ENCODE measurements around the gene CAMK1D.

Gene CAMK1D

DNA sequence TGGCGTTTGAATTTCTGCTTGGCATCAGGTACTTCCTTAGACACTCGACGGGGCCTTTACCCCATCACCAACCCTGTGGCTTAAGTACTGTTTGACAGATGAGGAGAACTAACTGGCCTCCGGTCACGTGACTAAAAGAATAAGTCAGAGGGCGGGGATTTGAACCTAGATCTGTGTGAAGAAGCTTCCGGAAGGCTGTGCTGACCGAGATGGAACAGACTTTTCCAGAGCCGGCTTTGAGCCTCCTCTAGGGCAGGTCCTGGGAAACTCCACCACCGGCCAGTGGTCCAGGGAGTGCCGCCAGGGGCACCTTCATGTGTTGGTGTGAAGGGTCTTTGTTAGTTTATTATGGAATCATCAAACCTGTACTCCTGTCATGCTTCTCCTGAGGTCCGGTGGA lies 26.9 kb downstream of the CAMK1D start:
- DNase-seq: no peak

DNA sequence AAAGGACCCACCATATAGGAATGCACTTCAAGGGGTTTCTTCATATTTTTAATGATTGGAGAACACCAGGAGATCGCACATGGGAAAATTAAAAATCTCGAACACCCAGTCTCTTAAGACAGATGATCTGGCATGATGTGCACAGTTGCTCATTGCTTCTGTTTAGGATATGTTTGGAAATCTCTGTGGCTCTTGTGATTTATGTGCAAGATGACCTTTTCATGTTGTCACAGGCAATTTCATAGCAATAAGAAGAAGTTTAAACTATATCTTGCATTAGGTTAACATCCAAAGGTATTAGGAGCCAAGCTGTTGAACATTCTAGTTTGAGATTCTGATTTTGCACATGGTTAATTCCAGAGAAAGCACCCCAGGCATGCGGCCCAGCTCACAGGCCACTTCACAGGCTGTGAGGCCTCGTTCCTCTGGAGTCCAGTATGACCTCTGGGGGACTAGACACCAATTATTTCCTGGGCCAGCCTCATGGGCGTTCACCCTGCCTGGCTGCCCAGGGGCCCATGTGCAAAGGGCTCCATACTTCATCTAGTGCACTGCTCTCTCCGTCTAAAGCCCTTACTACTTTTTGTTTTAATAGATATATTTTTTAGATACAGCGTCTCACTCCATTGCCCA lies 28.4 kb downstream of the CAMK1D start:
- no peak for DNase-seq

DNA sequence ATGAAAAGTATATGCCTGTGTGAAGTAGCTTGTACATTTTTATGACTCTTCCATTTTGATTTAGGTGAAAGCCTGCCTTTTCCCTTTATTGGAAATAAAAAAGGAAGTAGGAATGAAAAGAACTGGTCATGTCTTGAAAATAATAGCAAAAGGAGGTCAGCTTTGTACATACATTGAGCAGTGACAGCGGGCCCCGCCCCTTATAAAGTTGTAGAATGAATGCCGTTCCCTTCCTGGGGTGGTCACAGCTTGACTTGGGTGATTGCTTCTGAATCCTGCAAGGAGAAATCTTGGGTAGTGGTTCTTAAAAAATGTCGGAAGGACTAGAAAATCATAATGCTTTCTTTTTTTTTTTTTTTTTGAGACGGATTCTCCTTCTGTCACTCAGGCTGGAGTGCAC lies 31.7 kb downstream of the CAMK1D start:
- DNase-seq: no peak

- no peak for DNase-seq
Measured at GRCh38 chr10:12381536-12382156, 32.3 kb downstream of the CAMK1D start.

DNA sequence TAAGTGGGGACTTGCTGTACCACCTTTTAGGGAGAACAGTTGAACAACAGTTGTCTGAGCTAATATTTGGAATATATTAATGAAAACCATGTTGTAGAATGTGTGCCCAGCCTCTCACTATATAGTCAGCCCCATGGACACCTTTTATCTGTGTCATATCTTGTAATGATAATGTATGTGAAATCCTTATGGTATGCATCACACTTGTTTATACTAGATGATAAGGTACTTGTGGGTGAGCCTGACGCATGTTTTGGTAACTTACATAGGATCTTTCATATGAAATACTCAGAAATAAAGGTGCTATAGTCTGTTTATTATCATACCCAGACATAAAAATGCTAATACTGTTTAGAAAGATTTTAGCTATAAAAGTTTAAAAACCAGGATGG lies 32.8 kb downstream of the CAMK1D start:
- no peak for DNase-seq

GRCh38 chr10:12382956-12383531 lies 33.7 kb downstream of the CAMK1D start:
- no peak for DNase-seq

DNA sequence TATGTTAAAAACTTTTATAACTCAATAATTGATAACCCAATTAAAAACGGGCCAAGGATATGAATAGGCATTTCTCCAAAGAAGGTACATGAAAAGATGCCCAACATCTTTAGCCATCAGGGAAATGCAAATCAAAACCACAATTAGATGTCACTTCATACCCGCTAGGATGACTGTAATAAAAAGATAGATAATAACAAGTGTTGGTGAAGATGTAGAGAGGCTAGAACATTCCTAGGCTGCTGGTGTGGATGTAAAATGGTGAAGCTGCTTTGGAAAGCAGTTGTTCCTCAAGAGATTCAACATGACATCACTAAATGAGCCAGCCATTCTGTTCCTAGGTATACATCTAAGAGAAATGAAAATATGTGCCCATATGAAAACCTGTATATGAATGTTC lies 35.6 kb downstream of the CAMK1D start:
- no peak for DNase-seq

- no peak for DNase-seq
Measured at GRCh38 chr10:12387561-12388210, 38.3 kb downstream of the CAMK1D start.

DNA sequence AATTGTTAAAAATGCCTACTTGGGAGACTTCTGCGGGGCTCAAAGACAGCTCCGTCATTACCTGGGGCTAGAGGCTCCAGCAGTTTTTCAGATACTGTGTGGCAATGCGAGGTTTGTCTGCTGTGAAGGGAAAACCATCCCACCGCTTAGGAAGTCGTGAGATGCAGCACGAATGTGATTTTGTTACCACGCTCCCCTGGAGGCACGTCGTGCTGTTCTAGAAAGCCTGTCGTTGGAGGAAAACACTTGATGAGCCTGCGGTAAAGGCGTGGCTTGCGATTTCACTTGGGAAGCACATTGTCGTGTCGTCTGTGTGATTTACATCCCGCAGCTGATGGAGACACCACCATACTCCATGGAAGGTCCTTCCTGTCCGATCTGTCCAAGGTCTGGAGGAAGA lies 39.3 kb downstream of the CAMK1D start:
- DNase-seq: no peak

DNA sequence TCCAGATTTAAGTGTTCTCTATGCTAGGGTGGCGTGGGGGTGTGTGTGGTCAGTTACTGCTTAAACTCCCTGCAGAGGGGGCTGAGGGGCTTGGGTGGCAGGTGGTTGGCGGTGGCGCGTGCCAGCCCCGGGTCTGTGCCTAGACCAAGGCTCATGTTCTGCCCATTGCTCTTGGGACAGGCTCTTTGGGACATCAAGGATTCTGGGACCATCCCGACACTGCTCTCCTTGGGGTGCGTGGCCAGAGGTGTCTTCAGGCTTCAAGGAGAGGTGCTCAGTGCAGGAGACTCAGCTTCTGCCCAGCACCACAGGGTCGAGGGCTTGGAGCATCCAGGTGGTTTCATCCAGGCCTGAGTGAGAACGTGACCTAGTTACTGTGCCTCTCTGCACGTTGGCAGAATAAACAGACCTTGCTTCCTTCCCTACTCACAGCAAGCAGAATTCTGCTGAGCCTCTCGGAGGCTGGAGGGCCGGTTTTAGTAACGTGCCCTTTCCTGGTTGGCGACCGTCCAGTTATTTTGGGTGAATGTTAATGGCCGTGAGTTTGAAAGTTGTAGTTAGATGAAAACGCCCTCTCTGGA lies 39.9 kb downstream of the CAMK1D start:
- DNase-seq: no peak

- no peak for DNase-seq
Measured at GRCh38 chr10:12390733-12391132, 41.4 kb downstream of the CAMK1D start.

- peak; percentile 28 for DNase-seq
Measured at GRCh38 chr10:12391206-12391605, 41.9 kb downstream of the CAMK1D start.

- DNase-seq: no peak
Measured at GRCh38 chr10:12393831-12394230, 44.5 kb downstream of the CAMK1D start.

DNA sequence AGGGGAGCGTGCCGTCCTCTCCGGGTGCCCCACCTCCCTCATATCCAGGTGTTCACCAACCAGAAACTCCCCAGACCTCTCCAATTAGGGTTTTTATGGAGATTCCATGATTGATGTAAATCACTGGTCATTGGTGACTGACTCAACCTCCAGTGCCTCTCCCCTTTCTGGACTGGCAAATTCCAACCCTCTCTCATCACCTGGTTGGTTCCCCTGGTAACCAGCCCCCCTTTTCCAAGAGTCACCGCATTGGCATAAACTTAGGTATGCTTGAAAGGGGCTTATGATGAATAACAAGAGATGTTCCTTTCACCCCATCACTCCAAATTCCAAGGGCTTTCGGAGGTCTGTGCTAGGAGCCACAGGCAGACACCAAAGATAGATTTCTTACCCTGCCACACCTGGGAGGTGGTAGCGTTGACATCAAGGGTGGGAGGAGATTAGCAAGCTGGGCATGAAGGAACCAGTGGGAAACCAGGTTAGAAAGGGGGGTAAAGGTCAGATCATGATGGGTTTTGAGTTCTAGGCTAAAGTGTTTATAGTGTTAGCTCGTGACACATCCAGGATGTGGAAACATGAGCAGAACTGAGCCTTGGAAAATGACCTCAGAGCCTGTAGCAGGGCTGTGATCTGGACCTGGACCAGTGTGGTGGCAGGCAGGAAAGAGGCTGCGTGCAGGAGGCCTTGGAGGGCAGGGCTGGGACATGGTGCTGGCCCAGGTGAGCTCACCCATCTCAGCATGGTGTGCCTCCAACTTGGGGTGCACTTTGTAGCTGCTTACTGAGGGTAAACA lies 45.1 kb downstream of the CAMK1D start:
- DNase-seq: no peak

- no peak for DNase-seq
Measured at GRCh38 chr10:12396093-12396492, 46.7 kb downstream of the CAMK1D start.

- DNase-seq: no peak
Measured at GRCh38 chr10:12396567-12396966, 47.2 kb downstream of the CAMK1D start.

- no peak for DNase-seq
Measured at GRCh38 chr10:12397147-12397896, 48.0 kb downstream of the CAMK1D start.

DNA sequence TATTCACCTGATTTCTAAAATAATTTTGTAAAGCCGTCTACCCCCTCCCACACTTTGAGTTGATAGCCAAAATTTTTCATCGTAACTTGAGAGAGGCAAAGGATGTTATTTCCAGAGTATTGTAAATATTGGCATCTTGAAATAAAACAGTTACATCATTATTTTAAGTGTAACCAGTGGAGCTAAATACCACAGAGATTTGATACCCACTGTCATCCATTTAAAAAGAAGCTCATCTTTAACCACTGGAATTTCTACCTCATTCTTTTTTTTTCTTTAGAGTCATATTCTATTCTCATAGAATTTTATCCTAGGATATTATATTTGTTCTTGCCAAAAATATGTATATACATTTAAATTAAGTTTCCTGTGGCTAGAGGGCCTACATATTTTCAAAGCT lies 48.6 kb downstream of the CAMK1D start:
- peak; percentile 49 for DNase-seq

- DNase-seq: peak; percentile 18
Measured at GRCh38 chr10:12400266-12400931, 51.1 kb downstream of the CAMK1D start.

DNA sequence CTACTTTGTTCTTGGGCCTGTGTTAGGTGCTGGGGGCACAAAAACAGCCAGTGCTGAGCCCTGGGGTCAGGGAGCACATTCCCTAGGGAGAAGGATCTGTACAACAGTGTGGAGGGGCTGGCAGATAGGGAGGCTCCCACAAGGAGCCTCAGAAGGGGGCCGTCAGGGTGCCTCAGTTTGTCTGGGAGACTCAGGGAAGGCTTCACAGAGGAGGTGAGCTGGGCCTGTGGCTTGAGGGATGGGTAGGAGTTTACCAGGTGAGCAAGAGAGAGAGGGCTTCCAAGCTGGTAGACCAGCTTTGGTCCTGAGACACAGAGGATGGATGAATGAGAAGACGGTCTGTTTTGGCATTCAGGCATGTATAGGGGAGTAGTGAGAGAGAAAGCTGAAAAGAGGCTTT lies 52.1 kb downstream of the CAMK1D start:
- DNase-seq: no peak

DNA sequence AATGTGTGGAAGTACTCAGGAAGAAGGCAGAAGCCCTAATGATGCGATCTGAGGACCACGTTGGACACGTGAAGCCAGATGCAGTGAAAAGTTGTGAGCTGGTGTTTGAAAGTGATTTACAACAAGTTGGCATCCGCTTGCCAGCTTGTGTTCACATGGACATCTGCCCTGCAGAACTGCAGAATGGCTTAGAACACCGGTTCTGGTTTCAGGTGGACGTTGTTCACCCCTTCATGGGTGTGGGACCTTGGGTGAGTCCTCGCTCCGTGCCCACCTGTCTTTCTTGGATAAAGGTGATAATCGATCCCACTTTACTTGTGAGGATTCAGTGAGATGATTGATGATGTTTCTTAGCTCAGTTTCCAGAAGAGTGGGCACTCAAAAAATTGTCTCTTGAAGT lies 53.8 kb downstream of the CAMK1D start:
- DNase-seq: no peak

All from fibroblast of skin of scalp (primary cell).